HG03460 (cell line): ENCODE results near the gene KY.
"Not testable (repeated sequence)": the region's sequence is repeated elsewhere in the genome, so short reads cannot be mapped to it uniquely, and the experiment has no call there.

Experiments used
- ATAC-seq: cut with Tn5 transposase; IDR thresholded peaks from one replicate; pipeline ENCODE4 v1.9.1; 2021; ENCODE audit not compliant: unreplicated experiment

The KY gene

DNA sequence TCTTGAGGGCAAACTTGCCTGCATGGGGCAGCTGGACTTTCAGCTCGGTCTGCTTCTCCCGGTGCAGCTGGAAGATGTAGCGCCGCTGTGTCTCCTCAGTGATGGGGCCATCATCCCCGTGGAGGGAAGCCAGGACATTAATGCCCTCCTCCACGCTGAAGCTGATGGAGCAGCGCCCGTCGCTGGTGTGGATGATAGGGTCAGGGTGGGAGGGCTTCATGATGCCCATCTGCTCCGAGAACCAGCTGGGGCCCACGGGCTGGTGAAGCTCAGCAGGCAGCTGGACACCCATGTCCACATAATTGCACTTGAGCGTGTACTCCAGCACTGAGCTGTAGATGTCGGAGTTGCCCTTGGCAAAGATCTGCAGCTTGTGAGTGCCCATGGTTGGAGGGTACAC is 46.9 kb downstream of the KY start:
- ATAC-seq = no peak

DNA sequence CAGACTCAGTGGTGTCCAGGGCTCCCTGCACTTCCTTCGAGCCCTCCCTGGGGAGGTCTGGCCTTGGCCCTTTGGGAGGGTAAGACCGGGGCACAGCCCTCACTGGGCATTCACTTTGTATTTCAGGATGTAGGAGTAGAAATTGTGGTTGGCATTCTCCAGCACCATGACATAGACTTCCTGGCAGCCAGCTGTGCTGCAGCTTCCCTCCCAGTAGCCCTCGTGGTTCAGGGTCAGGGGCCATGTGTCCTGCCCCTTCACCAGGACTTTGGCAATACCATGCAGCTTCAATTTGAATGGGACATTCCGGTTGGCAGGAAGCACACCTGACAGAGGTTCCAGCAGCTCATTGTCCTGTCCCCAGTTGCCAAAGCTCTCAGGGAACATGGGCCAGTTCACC is 47.3 kb downstream of the KY start:
- ATAC-seq = no peak

DNA sequence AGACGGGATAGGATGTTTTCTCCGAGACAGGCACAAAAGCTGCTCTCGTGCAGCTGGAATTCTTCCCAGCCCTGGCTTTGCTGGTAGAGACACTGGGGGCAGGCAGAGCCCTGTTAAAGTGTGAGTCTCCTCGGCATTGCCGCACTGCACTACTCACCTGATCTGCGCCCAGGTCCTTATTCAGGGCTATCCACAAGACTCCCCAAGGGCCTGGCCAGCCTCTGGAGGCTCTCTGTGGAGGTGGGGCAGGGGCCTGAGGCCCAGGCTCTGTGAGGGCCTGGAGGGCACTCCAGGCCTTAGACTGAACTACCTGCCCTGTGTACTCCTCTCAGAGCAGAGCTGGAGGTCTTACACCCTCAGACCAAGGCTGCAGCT is 48.4 kb downstream of the KY start:
- ATAC-seq = no peak

DNA sequence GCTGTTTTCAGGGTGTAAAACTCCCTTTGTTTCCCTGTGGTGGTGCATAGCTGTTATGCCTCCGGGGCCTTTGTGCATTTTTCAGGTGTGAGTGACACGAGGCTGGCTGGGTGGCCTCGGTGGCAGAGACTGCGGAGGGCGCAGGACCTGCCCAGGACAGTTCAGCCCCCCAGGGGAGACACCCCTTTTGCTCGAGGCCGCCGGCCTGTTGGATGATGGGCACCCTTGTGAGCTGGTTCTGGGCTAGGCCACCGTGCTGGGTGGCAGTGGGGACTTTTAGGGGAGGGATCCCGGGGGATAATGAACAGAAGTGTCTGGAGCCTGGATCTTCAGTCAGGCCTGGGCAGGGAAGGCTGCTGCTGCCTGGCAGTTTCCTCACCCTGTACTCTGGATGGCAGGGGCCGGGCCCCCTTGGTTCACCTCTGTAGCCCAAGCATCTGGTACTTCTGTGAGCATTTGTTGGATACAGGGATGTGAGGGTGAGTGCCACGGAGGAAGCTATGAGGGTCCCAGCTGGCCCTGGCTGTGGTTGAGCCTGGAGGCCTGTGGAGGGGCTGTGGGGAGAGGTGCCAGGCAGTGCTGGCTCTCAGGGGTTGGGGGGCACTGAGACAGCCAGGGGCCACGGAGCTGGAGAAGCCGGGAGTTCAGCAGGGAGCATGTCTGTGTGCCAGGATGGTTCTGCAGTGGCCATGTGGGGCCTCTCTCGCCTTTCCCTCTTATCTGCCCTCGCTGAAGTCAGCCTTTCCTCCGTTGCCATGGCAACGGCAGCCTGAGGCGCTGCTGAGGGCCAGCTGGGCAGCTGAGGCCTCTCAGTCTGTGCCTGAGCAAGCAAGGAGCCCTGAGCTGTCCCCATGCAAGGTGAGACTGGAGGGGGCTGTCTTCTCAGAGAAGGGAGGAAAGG is 49.0 kb downstream of the KY start:
- ATAC-seq = no peak

DNA sequence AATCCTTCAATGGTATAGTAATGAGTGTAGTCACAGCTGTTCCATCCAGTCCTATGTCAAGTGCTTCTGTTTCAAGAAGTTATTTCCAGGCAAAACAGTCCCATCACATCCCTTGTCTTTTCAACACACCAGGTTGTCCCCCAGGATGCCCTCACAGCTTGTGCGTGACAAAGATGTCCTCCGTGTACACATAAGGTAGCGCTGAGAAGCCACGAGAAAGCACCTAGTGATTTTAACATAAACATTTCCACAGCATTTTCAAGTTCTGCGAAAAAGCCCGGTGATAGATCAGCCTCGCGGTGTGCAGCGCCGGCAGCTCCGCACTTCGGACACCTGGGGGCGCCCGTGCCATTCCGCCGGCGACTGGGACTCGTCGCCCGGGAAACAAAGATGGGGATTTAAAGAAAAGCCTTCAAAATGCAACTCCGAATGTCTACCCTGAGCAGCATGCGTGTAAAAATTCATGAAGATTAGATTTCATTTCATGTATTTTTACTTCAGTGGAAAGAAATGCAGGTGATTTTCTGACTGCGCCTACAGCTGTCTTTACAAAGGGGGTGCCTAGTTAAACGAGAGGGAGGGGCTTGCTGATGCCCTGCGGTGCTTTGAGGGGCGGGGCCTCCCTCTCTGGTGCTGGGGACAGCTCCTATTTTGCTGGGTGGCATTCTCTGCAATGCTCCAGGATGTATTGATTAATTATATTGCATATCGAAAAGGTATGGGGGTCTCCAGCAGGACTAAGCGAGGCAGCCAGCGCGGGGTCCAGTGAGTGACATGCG is 49.9 kb downstream of the KY start:
- ATAC-seq = no peak

DNA sequence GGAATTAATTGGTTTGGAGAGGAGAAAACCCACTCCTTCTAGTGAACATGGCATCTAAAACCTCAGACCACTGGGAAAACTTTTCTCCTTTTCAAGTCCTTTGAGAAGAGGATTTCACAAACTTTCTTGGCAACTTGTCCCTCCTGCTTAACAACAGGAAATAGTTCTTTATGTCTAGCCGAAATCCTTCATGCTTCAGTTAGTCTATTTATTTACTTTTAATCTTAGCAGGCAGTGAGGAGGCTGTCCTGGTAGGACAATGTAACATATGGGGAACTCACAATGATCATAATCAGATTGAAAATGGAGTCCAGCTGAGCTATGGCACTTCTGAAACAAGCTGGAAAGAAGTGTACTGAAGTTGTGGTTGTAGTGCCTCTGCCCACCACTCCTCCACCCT is 50.6 kb downstream of the KY start:
- no peak for ATAC-seq

DNA sequence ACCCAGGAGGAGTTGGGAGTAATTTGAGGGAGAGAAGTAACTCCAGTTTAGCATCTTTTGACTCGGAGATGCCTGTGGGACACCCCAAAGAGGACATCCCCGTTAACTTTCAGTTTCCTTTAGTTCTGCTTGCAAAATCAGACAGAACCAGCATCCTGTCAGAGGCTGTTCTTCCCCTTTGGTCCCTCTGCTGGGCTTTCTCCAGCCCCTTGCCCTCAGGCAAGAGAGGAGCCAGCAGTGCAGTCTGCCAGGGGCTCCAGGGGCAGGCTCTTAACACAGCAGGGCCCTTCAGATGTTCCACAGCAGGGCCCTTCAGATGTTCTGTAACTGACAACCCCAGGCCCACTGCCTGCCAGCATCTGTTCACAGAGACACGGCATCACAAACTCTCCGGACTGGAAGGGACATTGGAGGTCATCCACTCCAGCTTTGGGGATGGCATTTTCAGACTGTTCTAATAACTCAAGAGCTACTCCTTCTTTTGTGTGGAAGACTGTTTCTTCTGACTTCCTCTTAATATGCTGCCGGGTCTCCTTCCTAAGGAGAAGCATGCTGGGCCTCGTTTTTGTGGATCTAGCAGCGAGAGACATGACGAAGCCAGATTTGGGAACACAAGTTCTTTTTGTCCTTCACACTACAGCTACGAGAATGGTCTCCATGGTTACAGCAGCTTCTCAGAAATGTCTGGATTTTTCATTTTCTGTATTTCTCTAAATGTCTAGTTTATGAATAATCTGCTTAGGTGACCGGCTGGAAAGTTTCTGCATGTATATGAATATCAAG is 51.9 kb downstream of the KY start:
- ATAC-seq = no peak

DNA sequence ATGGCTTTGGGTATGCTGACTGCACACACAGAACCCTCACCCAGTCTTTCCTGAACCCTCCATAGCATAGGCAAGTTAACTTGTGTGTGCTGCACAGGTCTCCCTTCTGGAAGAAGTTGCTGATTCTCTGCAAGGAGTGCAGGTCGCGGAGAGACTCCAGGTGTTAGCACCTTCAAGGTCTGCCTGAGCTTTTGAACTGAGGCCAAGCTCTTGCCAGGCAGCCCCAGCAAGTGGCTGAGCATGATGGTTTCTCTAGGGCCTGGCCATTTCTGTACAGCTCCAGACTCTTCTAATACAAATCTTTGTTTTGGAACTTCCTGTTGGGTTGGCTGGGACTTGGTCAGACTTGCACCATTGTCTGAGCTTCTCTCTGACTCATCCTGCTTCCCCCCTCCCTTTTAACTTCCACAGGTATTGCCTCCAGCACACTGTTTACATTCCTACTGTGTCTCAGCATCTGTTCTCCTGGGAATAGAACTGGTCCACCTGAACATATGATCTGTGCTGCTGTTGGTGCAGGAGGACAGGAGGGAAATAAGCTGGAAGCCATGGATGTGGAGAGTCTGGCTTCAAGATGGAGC is 53.3 kb downstream of the KY start:
- no peak for ATAC-seq

DNA sequence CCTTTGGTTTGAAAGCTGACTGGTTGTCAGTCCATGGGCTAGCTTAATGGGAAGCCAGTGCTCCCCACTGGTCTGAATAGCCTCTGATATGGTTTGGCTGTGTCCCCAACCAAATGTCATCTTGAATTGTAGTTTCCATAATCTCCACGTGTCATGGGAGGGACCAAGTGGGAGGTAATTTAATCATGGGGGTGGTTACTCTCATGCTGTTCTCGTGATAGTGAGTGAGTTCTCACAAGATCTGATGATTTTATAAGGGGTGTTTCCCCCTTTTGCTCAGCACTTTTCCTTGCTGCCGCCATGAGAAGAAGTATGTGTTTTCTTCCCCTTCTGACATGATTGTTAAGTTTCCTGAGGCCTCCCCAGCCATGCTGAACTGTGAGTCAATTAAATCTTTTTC is 55.8 kb downstream of the KY start:
- not testable (repeated sequence) for ATAC-seq

DNA sequence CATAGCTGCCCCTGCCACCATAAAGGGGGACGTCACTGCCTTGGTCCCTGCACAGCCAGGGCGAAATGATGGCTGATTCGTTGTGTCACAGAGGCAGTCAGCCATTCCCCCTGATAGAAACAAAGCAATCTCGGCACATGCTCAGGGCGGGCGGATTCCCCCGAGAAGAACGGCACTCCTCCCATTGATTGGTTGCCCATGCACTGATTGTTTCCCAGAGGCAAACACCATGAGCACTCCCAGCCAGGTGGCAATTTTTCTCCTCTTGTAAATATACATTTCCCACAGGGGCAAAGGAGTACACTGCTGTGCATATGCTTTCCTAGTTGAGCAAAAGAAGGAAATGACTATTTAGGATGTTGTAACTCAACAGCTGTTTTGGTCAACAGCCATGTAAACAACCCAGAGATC is 56.5 kb downstream of the KY start:
- ATAC-seq = no peak

DNA sequence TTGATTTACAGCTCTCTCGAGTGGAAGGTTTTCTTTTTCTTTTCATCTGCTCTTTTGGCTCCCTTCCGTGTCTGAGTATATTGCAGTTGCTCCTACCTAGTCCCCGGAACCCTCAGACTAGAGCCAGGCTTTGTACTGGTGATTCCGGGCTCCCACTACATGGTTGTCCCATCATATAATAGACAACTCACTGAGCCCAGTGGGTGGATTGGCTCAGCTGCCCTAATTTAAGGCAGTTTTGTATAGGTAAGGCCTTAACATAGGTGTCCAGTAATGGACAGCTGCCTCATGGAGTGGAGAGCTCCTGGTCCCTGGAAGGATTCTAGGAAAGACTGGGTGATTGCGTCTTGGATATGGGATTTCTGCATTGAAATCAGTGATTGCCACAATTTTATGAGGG is 58.0 kb downstream of the KY start:
- no peak for ATAC-seq

DNA sequence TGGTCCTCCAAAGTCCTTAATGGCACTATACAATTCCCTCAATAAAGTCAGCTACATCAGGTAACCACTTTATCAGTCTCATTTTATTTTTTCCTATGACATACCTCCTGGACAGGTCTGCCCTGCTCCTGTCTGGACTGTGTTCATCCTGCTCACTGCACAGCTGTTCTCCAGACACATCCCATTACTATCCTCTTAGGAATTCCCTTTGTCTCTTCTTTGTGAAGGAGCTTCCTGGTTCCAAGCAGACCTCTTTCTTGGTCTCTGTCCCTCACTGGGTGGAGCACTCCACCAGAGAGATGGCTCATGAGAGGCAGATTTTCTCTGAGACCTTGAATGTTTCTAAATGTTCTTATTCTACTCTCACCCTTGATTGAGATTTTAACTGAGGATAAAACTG is 60.1 kb downstream of the KY start:
- no peak for ATAC-seq

DNA sequence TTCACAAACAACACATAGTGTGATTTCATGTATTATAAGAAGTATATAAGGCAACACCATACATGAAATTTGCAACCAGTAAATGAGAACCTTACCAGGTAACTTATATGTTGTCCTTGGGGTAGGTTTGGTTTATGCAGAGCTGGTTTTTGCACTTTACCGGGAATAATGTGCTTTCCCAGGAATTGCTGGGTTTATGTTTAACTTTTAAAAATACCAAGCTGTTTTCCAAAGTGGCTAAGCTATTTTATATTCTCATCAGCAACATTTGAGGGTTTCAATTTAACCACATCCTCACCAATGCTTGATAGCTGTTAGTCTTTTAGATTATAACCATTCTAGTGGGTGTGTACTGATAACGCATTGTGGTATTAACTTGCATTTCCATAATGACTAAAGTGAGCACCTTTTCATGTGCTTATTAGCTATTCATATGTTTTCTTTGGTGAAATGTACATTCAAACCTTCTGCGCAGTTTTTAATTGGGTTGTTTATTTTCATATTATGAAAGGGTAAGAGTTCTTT is 71.6 kb downstream of the KY start:
- no peak for ATAC-seq

DNA sequence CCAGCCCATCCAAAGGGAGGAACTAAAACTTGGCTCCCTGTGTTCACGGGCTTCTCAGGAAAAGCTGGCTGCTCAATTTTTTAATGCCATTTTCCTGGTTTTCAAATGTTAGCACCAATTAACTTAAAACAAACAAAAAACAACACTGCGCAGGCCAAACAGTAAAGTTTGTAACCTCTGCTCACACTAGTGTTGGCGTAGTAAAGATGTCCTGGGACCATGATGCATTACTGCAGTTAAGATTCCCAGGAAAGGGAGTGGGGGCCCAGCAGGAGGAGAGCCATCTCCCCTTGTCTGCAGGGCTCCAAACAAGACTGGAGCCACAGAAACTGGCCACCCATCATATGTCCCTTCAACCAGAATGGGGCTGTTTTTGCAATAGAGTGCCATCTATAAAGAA is 74.0 kb downstream of the KY start:
- no peak for ATAC-seq

DNA sequence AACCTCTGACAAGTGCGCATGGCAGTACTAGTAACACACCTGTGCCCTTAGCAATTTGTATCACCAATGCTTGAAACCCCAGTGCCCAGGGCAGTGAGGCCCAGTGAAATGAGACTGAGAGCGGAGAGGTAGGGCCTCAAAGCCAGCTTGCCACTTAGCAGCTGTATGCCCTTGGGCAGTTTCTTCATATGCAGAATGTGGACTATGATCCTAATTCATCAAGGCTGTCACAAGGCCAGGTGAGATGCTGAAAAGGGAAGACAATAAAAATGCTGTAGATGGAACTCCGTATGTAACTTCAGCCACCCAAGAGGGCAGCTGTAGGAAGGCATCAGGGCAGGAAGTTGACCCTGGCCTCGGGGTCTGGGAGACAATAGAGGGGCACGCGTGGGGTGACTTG is 74.4 kb downstream of the KY start:
- no peak for ATAC-seq

DNA sequence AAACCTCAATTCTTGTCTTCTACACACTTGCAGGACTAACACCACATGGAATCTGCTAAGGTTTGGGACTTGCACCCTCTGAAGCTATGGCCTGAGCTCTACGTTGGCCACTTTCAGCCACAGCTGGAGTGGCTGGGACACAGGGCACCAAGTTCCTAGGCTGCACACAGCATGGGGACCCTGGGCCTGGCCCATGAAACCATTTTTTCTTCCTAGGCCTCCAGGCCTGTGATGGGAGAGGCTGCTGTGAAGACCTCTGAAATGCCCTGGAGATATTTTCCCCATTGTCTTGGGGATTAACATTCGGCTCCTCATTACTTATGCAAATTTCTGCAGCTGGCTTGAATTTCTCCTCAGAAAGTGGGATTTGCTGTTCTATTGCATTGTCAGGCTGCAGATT is 80.9 kb downstream of the KY start:
- not testable (repeated sequence) for ATAC-seq

DNA sequence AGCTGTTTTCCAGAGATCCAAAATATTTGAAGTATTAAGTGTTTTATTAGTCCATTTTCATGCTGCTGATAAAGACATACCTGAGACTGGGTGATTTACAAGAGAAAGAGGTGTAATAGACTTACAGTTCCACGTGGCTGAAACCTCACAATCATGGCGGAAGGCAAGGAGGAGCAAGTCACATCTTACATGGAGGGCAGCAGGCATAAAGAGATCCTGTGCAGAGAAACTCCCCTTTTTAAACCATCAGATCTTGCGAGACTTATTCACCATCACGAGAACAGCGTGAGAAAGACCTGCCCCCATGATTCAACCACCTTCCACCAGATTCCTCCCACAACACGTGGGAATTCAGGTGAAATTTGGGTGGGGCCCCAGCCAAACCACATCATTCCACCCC is 82.0 kb downstream of the KY start:
- ATAC-seq = no peak

DNA sequence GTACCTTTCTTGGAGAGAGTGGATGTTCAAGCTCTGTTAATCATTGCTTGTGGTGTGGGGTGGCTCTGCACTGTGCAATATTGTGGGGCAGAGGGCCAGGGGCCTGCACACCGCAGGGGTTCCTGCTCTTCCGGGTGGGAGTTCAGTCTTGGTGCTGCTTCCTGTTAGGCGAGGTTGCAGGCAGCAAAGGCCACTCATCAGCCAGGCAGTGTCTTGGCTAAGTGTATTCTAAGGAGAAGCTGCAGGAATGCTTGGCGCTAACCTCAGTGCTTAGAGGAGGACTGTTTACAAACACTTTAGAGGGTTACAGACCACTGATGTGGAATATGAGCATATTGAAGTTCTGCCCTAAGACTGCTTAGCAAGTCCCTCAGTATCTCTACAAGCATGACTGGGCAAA is 83.2 kb downstream of the KY start:
- ATAC-seq = no peak

DNA sequence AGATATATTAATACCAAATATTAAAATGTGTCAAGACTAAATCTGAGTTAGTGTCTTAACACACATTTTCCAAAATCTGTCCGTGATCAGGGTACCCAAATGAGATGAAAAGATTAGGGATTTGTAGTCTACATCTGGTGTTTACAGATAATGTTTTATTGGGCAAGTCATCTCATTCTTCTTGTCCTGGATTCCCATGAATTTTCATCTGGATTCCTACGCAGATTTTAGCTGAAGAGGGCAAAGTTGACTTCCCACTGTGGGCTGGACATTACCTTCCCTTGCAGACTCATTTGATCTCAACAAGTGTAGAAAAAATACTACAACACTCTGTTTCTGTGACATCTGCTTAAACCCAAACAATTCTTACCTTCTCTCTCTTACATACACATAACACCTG is 85.8 kb downstream of the KY start:
- no peak for ATAC-seq

DNA sequence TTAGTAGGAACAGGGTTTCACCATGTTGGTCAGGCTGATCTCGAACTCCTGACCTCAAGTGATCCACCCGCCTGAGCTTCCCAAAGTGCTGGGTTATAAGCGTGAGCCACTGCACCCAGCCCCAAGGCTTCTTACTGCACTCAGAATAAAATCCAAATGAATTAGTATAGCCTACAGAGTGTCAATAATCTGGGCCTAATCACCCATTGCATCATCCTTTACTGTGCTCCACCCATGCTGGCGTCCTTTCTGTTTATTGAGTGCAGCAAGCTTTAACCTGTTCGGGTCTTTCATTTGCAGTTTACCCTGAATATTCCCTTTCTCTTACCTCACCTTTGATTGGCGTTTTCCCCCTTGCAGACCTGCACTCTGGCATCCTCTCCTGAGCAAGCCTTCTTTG is 87.2 kb downstream of the KY start:
- ATAC-seq = no peak

DNA sequence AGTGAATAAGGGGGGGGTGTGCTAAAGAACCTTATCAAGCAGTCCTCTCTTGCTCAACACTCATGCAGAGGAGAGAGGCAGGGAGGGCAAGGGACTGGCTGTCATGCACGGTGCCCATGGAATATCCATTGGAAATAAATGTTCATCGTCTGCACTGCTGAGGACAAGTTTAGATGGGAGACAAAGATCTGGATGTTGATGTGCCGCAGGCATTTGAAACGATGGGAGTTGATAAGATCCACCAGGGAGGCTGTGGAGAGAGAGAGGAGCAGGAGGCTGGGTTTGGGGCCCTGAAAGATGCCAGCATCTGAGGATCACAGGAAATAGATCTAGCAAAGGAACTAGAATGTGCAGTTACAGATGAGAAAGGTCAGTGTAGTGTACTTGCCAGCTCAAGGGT is 88.8 kb downstream of the KY start:
- ATAC-seq = no peak
